Measurements from ENCODE around the gene DNAH10.

DNA sequence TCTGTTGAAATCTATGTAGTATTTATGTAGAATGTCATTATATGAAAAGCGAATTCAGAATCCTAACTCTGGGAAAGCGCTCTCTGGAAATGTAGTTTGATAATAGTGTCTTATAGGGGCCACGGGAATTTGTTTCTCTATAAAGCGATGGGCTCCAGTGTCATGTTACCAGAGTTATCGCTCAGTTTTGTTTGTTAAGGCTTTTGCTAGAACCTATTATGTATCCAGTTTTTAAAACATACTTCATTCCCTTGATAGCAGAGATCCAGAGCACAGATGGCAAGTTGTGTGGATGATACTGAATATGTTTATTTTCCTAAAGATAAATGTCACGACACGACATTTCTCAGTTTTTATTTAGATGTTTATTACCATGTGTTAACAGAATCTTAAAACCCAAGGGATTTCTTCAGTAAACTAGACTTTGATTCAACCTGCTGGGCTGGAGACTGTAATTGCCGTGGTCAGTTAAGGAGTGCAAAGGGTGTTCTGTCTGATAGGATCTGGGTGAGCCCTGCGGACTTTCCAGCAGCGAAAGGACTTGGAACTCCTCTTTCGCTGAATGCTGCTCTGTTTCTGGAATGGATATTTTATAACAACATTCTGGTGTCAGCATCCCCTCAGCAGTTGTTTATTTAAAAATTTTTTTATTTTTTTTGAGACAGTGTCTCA, 1.7 kb upstream of the DNAH10 start:
- TF ChIP-seq, protein P1, sequence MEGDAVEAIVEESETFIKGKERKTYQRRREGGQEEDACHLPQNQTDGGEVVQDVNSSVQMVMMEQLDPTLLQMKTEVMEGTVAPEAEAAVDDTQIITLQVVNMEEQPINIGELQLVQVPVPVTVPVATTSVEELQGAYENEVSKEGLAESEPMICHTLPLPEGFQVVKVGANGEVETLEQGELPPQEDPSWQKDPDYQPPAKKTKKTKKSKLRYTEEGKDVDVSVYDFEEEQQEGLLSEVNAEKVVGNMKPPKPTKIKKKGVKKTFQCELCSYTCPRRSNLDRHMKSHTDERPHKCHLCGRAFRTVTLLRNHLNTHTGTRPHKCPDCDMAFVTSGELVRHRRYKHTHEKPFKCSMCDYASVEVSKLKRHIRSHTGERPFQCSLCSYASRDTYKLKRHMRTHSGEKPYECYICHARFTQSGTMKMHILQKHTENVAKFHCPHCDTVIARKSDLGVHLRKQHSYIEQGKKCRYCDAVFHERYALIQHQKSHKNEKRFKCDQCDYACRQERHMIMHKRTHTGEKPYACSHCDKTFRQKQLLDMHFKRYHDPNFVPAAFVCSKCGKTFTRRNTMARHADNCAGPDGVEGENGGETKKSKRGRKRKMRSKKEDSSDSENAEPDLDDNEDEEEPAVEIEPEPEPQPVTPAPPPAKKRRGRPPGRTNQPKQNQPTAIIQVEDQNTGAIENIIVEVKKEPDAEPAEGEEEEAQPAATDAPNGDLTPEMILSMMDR (conservative IDR thresholded peaks at IDR 0.05): no peak
- TF ChIP-seq EZH2 (IDR thresholded peaks at IDR 0.05; ENCODE audit: low read depth): no peak
